Fibroblast of the aortic adventitia (primary cell): Measurements from ENCODE around the gene TLR4. TPM values are rescaled to one million over a fixed set of nuclear protein-coding genes. Genes with fewer than 3 reads are reported as not detected.

Source experiments
- DNase-seq: peaks from one replicate; pipeline ENCODE4 v3.0.0-alpha.2; 2010; ENCODE audit warnings: low read depth
- H3K4me3 ChIP-seq: 2 replicates; pipeline ENCODE4 v1.5.1; 2011; ENCODE audit warnings: low read depth, mild to moderate bottlenecking, control low read depth, low read length, moderate library complexity
- CTCF ChIP-seq: IDR thresholded peaks from 2 replicates; pipeline ENCODE4 v1.5.1; 2011; ENCODE audit warnings: mild to moderate bottlenecking, low read length, control low read depth, inconsistent platforms; ENCODE audit not compliant: insufficient read depth
- total RNA-seq: library from RNA; depleted of rRNA; stranded (reverse); fragments of >200 nt; gene quantifications from 2 replicates; pipeline ENCODE4 v1.2.3, GENCODE V29; 2012; ENCODE audit warnings: low replicate concordance

Gene TLR4
- total RNA-seq, 1 donor = 16.8 TPM

- no peak for TF ChIP-seq CTCF
- H3K4me3 ChIP-seq = no peak overlapping the region
- peak; percentile 27 for DNase-seq
Observed at GRCh38 chr9:117725426-117725887, 21.3 kb downstream of the TLR4 start.

GRCh38 chr9:117729375-117729774 is 25.2 kb downstream of the TLR4 start:
- no peak for TF ChIP-seq CTCF
- H3K4me3 ChIP-seq = no peak overlapping the region
- DNase-seq = no peak

GRCh38 chr9:117732494-117732893 is 28.3 kb downstream of the TLR4 start:
- no peak for TF ChIP-seq CTCF
- no peak overlapping the region for H3K4me3 ChIP-seq
- no peak for DNase-seq

- TF ChIP-seq CTCF = no peak
Observed at GRCh38 chr9:117733465-117733864, 29.3 kb downstream of the TLR4 start.

GRCh38 chr9:117734082-117734481 is 29.9 kb downstream of the TLR4 start:
- H3K4me3 ChIP-seq = no peak overlapping the region
- DNase-seq = no peak
- no peak for TF ChIP-seq CTCF

More at GRCh38 chr9:117733465-117733864, 29.3 kb downstream of the TLR4 start:
- no peak overlapping the region for H3K4me3 ChIP-seq
- DNase-seq = no peak

GRCh38 chr9:117734523-117735314 is 30.5 kb downstream of the TLR4 start:
- no peak for TF ChIP-seq CTCF
- peak; percentile 67 for DNase-seq
- no peak overlapping the region for H3K4me3 ChIP-seq

GRCh38 chr9:117737721-117738226 is 33.6 kb downstream of the TLR4 start:
- H3K4me3 ChIP-seq = no peak overlapping the region
- TF ChIP-seq CTCF = no peak
- DNase-seq = no peak
